CMK (cell line): ENCODE measurements around the gene TNK1.

Experiments used
- DNase-seq: peaks from one replicate; pipeline ENCODE4 v3.0.0-alpha.2; 2010; ENCODE audit warnings: low read depth

The TNK1 gene

DNA sequence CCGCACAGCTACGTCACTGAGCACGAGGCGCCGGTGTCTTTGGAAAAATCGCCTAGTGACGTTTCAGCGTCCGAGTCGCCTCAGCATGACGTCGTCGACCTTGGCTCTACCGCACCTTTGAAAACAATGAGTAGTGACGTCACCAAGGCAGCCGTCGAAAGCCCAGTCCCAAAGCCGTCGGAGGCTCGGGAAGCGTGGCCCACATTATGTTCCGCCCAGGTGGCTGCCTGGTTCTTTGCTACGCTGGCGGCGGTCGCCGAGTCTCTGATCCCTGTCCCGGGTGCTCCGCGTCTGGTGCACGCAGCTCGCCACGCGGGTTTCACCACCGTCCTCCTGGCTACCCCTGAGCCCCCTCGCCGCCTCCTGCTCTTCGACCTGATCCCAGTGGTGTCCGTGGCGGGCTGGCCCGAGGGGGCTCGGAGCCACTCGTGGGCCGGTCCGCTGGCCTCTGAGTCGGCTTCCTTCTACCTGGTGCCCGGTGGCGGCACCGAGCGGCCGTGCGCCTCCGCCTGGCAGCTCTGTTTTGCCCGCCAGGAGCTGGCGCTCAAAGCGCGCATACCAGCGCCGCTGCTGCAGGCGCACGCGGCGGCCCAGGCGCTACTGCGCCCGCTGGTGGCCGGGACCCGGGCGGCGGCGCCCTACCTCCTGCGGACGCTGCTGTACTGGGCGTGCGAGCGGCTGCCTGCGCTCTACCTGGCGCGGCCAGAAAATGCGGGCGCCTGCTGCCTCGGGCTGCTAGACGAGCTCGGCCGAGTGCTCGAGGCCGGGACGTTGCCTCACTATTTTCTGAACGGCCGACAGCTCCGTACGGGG is 55.9 kb downstream of the TNK1 start:
- no peak for DNase-seq

DNA sequence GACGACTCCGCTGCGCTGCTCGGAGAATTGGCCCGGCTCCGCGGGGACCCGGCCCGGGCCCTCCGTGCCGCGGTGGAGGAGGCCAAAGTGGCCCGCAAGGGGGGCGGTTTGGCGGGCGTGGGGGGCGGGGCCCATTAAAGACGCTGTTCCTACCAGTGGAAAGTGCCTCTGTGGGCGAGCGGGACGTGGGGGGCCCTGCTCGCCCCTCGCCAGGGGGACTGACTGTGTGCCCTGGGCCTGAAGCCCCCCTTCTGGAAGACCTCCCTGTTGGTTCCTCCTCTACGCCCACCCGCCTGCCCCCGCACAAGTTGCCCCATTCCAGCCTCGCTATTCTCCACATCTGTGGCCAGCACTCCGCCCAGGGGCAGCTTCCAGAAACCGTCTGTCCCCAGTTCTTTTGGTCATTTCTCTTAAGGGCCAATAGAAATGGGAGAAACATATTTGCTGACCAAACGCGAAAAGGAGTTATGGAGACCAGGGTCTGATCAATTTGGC is 56.5 kb downstream of the TNK1 start:
- DNase-seq = no peak

DNA sequence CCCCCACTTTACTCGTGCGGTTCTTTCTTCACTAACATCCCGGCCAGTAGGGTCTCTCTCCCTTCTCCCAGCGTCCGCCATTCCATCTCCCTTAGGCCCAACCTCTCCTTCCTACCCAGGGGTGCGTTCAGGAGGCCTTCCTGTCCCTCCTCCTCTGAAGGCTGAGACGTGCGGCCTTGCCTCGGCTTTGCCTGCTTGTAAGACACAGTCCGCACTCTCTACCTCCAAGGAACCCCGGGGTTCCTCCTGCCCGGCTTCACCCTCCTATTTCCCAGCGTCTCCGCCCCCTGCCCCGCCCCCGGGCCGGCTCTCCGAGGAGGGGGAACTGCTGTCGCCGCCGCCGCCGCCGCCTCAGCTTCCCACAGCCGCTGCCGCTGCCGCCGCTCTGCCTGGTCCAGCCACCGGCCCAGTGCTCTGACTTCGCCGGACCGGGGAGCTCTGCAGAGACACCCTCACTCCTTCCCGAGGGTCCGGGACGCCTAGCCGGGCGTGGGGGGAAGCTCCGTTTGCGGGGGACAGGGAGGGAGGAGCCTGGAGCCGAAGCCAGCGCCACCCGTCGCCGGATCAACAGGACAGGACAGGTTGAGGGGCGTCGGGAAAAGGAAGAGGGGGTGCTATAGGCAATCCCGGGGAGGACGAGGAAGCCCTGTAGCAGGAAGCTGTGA is 57.2 kb downstream of the TNK1 start:
- DNase-seq = no peak

DNA sequence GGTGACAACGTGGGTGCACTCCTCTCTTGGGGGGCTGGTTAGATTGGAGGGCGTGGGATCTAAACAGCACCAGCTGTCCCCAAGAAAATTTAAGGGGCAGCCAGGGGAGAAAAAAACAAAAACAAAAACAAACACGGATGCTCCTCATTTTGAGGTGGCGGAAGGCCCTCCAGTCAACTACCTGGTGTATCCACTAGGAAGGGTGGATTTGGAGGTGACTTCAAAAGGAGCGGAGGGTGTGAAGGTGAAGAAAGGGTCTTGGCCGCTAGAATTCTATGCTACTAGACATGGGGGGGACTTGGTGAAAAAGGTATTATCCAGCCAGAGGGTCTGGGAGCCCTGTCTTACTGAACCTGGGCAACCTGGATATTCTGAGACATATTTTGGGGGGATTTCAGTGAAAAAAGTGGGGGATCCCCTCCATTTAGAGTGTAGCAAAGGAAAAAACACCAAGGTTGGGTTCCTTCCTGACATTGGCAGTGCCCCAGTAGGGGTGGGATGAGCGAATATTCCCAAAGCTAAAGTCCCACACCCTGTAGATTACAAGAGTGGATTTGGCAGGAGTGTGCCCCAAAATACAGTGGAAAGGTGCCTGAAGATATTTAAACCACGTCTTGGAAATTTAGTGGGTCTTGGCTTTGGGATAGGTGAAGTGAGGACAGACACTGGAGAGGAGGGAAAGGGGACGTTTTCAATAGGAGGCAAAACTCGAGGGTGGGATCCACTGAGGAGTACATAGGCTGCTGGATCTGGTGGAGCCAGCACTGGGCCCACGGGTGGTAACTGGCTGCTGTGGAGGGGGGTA is 58.0 kb downstream of the TNK1 start:
- no peak for DNase-seq
